GM23248 (cell line): Measurements from ENCODE around the gene AGAP1. TPM values are rescaled to one million over a fixed set of nuclear protein-coding genes. Genes with fewer than 3 reads are reported as not detected.
A peak's percentile ranks its signal among the peaks of the same experiment; 100 is the strongest.
"Not testable (repeated sequence)": the region's sequence is repeated elsewhere in the genome, so short reads cannot be mapped to it uniquely, and the experiment has no call there.

Experiments
- DNase-seq: peaks from one replicate; pipeline ENCODE4 v3.0.0-alpha.2; 2015
- H2AFZ ChIP-seq: fragments of 200-600 bp; sonication (generic); 2 replicates; pipeline ENCODE4 v1.6.1; 2016; ENCODE audit warnings: antibody characterized with exemption
- H3F3A ChIP-seq: fragments of 200-600 bp; sonication (generic); 2 replicates; pipeline ENCODE4 v1.6.1; 2016; ENCODE audit warnings: mild to moderate bottlenecking, antibody characterized with exemption, mixed run types; ENCODE audit not compliant: insufficient read depth
- H3K27ac ChIP-seq: fragments of 200-600 bp; sonication (generic); 2 replicates; pipeline ENCODE4 v1.5.1; 2016; ENCODE audit warnings: mild to moderate bottlenecking
- H3K27me3 ChIP-seq: fragments of 200-600 bp; sonication (generic); replicated peaks from 2 replicates; pipeline ENCODE4 v1.6.1; 2016; ENCODE audit warnings: mild to moderate bottlenecking; ENCODE audit not compliant: insufficient read depth
- H3K36me3 ChIP-seq: fragments of 200-600 bp; sonication (generic); 2 replicates; pipeline ENCODE4 v1.6.1; 2016; ENCODE audit warnings: low read depth, mild to moderate bottlenecking
- H3K4me1 ChIP-seq: fragments of 200-600 bp; sonication (generic); 2 replicates; pipeline ENCODE4 v1.6.1; 2016; ENCODE audit warnings: mild to moderate bottlenecking; ENCODE audit not compliant: insufficient read depth
- H3K4me2 ChIP-seq: fragments of 200-600 bp; sonication (generic); one replicate; pipeline ENCODE4 v1.6.1; 2016; ENCODE audit warnings: mild to moderate bottlenecking; ENCODE audit not compliant: unreplicated experiment
- H3K4me3 ChIP-seq: fragments of 200-600 bp; sonication (generic); 2 replicates; pipeline ENCODE4 v1.5.1; 2016; ENCODE audit warnings: mild to moderate bottlenecking
- H3K79me2 ChIP-seq: fragments of 200-600 bp; sonication (generic); 2 replicates; pipeline ENCODE4 v1.6.1; 2016; ENCODE audit warnings: mild to moderate bottlenecking; ENCODE audit not compliant: insufficient read depth
- H3K9ac ChIP-seq: fragments of 200-600 bp; sonication (generic); 2 replicates; pipeline ENCODE4 v1.6.1; 2016; ENCODE audit warnings: mild to moderate bottlenecking
- H3K9me2 ChIP-seq: fragments of 200-600 bp; sonication (generic); 2 replicates; pipeline ENCODE4 v1.6.1; 2016; ENCODE audit warnings: mixed run types, mild to moderate bottlenecking, moderate library complexity; ENCODE audit not compliant: insufficient read depth
- H3K9me3 ChIP-seq: fragments of 200-600 bp; sonication (generic); one replicate; pipeline ENCODE4 v1.6.1; 2017; ENCODE audit warnings: low read depth
- H4K20me1 ChIP-seq: fragments of 200-600 bp; sonication (generic); 2 replicates; pipeline ENCODE4 v1.6.0; 2016; ENCODE audit not compliant: insufficient read depth
- EZH2 ChIP-seq: fragments of 200-600 bp; sonication (generic); IDR thresholded peaks from 2 replicates; pipeline ENCODE4 v1.6.1; 2018; ENCODE audit warnings: antibody characterized with exemption, mild to moderate bottlenecking; ENCODE audit not compliant: insufficient read depth, poor library complexity, severe bottlenecking
- EZH2phosphoT487 ChIP-seq: fragments of 200-600 bp; sonication (generic); IDR thresholded peaks from 2 replicates; pipeline ENCODE4 v1.6.1; 2018; ENCODE audit warnings: antibody characterized with exemption, moderate library complexity, mild to moderate bottlenecking, low read depth; ENCODE audit not compliant: insufficient read depth
- WGBS, 2 experiments: methylation state at CpG; one replicate each; pipeline ENCODE4 v1.1.6; 2015 to 2017; ENCODE audit warnings: low lambda C conversion rate in 2 of 2, low coverage in 1 of 2; ENCODE audit errors: missing lambda C conversion rate in 2 of 2; 5-methylcytosine and 5-hydroxymethylcytosine counted together
- in situ Hi-C: fragments of 300-500 bp; cut with MboI; formaldehyde crosslinking; loops from 2 replicates; pipeline ENCODE4 v1.15.0; 2020
- polyA plus RNA-seq: library from polyadenylated mRNA; unstranded; fragments of >200 nt; fragmentation: Nextera tagmentation; extraction: Ambion mirVana; gene quantifications from 2 replicates; pipeline ENCODE4 v1.2.1, GENCODE V29; 2016
- total RNA-seq: library from RNA; depleted of rRNA; stranded (reverse); fragments of >200 nt; shearing (Covaris generic); gene quantifications from 2 replicates; pipeline ENCODE4 v1.2.3, GENCODE V29; 2014

AGAP1 gene
- total and polyA plus RNA-seq, 2 experiments from 2014 or later: 2.2 to 9.9 TPM

DNA sequence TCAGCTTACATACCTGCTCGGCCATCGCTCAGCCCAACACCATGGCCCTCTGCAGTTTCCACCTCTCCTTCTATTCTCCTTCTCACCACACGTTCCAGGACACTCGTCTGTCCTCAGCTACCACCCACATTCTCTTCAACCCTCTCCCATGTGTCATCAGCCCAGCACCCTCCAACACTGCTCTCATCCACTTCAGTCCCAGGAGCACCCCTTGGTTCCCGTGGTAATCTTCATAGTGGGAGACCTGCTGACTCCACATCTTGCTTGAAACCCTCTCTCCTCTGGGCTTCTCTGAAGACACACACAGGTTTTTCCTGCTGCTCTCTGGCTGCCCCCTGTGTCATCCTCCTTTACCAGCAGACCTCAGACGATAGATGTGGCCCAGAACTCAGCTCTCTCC lies 445.6 kb downstream of the AGAP1 start:
- H3F3A ChIP-seq: peaks cover 16% of the 10 kb centered on the region
- in situ Hi-C loops: no loop called here
- H3K9ac ChIP-seq: peak overlapping the region; percentile 58
- peak; percentile 43 for DNase-seq
- H3K9me3 ChIP-seq: no peaks in the 10 kb centered on the region
- H2AFZ ChIP-seq: no peak overlapping the region
- H3K27me3 ChIP-seq: no peaks in the 10 kb centered on the region
- H3K4me1 ChIP-seq: peaks cover 19% of the 10 kb centered on the region
- H3K9me2 ChIP-seq: no peaks in the 10 kb centered on the region
- no peaks in the 10 kb centered on the region; the same call in 1 of the 2 replicates for H3K36me3 ChIP-seq
- no peak for TF ChIP-seq EZH2phosphoT487
- no peak for TF ChIP-seq EZH2
- no peak overlapping the region for H3K4me3 ChIP-seq
- no peak overlapping the region for H3K4me2 ChIP-seq
- WGBS, 2 experiments: 69 to 85% methylated on average over 4 to 6 of the region's 6 CpGs
- H3K27ac ChIP-seq: peak overlapping the region; percentile 88
- H4K20me1 ChIP-seq: no peaks in the 10 kb centered on the region
- H3K79me2 ChIP-seq: no peaks in the 10 kb centered on the region

DNA sequence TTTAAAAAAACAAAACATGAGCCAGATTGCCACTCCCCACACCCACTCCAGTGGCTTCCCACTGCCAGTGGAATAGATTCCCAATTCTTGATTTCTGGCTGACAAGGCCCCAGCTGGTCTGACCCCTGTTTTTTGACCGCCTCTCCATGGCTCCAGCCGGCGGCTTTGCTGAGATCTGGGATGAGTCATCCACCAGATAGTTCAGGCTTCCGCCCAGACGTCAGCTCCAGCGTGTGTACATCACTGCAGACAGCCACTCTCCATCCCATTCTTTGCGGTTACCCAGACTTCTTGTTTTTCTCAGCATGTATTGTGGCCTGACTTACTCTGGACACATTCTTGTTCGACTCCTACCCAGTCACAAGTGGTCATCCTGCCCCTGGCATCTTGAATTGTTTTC lies 446.5 kb downstream of the AGAP1 start:
- no peak for TF ChIP-seq EZH2
- DNase-seq: peak; percentile 99
- H3K27me3 ChIP-seq: no peaks in the 10 kb centered on the region
- H2AFZ ChIP-seq: 0 out of 2 replicates have a peak overlapping the region, but pooled peaks have one; percentile 28
- 9% methylated on average over 8 of the region's 8 CpGs for WGBS, 2 experiments
- H3K4me3 ChIP-seq: no peak overlapping the region
- peak overlapping the region; percentile 88 for H3K27ac ChIP-seq
- H3K9me3 ChIP-seq: no peaks in the 10 kb centered on the region
- no peaks in the 10 kb centered on the region for H3K79me2 ChIP-seq
- no peaks in the 10 kb centered on the region for H4K20me1 ChIP-seq
- no peaks in the 10 kb centered on the region; the same call in 1 of the 2 replicates for H3K36me3 ChIP-seq
- H3K4me2 ChIP-seq: peak overlapping the region; percentile 35
- H3F3A ChIP-seq: peaks cover 16% of the 10 kb centered on the region
- in situ Hi-C loops: no loop called here
- peaks cover 19% of the 10 kb centered on the region for H3K4me1 ChIP-seq
- no peaks in the 10 kb centered on the region for H3K9me2 ChIP-seq
- H3K9ac ChIP-seq: peak overlapping the region; percentile 63

DNA sequence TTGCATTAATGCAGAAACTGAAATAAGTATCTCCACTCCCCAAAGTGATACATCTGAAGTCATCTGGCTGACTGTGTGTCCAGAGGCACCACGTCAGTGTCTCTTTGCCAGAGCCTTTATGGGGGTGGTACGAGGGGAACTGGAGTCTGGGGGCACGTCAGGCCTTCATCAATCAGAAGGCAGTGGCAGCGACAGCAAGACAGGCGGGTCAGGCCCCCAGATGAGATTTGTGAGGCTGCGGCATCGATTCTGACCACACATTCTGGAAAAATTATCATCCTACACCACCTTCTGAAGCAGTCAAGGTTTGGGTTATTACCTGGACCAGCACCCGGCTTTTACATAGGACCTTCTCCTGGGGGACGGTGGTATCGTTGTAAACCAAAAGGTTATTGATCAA lies 450.7 kb downstream of the AGAP1 start:
- H3K79me2 ChIP-seq: no peaks in the 10 kb centered on the region
- H4K20me1 ChIP-seq: no peaks in the 10 kb centered on the region
- H3K27ac ChIP-seq: no peak overlapping the region
- peaks cover 12% of the 10 kb centered on the region for H3K4me1 ChIP-seq
- H3K9me3 ChIP-seq: no peaks in the 10 kb centered on the region
- H3K4me2 ChIP-seq: no peak overlapping the region
- in situ Hi-C loops: no loop called here
- TF ChIP-seq EZH2phosphoT487 (no peak), EZH2 (no peak)
- no peak overlapping the region for H3K4me3 ChIP-seq
- no peaks in the 10 kb centered on the region for H3K36me3 ChIP-seq
- no peak overlapping the region for H2AFZ ChIP-seq
- WGBS, 2 experiments: 94 to 98% methylated on average over 10 of the region's 10 CpGs
- H3F3A ChIP-seq: peaks cover 15% of the 10 kb centered on the region
- H3K9me2 ChIP-seq: no peaks in the 10 kb centered on the region
- H3K27me3 ChIP-seq: no peaks in the 10 kb centered on the region
- no peak overlapping the region for H3K9ac ChIP-seq
- DNase-seq: no peak

DNA sequence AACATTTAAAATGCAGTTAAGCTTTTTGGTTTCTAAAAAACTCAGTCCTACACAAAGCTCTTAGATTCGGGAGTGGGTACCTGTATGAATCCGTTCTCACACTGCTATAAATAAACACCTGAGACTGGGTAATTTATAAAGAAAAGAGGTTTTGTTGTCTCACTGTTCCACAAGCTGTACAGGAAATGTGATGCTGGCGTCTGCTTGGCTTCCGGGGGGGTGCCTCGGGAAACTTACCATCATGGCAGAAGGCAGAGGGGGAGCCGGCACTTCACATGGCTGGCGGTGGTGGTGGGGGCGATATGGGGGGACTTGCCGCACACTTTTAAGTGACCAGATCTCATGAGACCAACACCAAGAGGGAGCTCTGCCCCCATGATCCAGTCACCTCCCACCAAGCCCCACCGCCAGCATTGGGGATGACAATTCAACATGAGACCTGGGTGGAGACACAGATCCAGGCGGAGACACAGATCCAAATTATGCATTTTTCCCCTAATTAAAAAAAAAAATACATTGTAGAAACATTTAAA lies 451.8 kb downstream of the AGAP1 start:
- Histone ChIP-seq H3K4me1 (peaks cover 2% of the 10 kb centered on the region), H3K27ac (no peak overlapping the region), H3K4me3 (no peak overlapping the region), H3K9ac (no peak overlapping the region), H3K36me3 (no peaks in the 10 kb centered on the region), H2AFZ (no peak overlapping the region), H3K9me3 (no peaks in the 10 kb centered on the region), H3K79me2 (no peaks in the 10 kb centered on the region), H3K27me3 (no peaks in the 10 kb centered on the region), H3K4me2 (no peak overlapping the region), H3F3A (peaks cover 8% of the 10 kb centered on the region), H3K9me2 (no peaks in the 10 kb centered on the region), H4K20me1 (no peaks in the 10 kb centered on the region)
- WGBS, 2 experiments: 84 to 96% methylated on average over 7 to 11 of the region's 11 CpGs
- in situ Hi-C loops: no loop called here
- DNase-seq: no peak
- no peak for TF ChIP-seq EZH2
- no peak for TF ChIP-seq EZH2phosphoT487

DNA sequence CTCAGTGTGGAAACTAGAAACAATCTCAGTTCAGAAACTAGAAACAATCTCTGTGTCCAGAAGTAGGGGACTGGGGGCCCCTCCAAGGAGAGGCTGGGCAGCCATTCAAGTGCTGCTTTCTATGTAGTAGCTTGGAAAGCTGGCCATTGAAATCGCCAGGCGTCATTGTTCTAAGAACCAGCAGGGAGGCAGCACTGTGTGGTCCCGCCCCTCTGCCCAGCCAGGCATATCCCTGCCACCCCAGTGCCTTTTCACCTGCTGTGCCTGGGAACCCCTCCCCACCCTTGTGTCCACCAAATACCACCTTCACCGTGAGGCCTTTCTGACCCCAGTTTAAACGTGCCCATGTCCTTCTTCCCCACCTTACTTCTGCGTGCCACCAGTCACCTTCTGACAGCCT lies 452.7 kb downstream of the AGAP1 start:
- no peaks in the 10 kb centered on the region for H3K9me3 ChIP-seq
- TF ChIP-seq EZH2phosphoT487 (no peak), EZH2 (no peak)
- no peaks in the 10 kb centered on the region for H3K9me2 ChIP-seq
- in situ Hi-C loops: no loop called here
- H3K4me2 ChIP-seq: no peak overlapping the region
- no peak overlapping the region for H3K27ac ChIP-seq
- no peaks in the 10 kb centered on the region for H3K4me1 ChIP-seq
- H2AFZ ChIP-seq: no peak overlapping the region
- H3K27me3 ChIP-seq: no peaks in the 10 kb centered on the region
- DNase-seq: no peak
- H3K79me2 ChIP-seq: no peaks in the 10 kb centered on the region
- no peaks in the 10 kb centered on the region for H3K36me3 ChIP-seq
- H3F3A ChIP-seq: no peaks in the 10 kb centered on the region
- H3K4me3 ChIP-seq: no peak overlapping the region
- whole genome bisulfite sequencing, 2 experiments: 95 to 97% methylated on average over 6 of the region's 6 CpGs
- no peaks in the 10 kb centered on the region for H4K20me1 ChIP-seq
- H3K9ac ChIP-seq: no peak overlapping the region

DNA sequence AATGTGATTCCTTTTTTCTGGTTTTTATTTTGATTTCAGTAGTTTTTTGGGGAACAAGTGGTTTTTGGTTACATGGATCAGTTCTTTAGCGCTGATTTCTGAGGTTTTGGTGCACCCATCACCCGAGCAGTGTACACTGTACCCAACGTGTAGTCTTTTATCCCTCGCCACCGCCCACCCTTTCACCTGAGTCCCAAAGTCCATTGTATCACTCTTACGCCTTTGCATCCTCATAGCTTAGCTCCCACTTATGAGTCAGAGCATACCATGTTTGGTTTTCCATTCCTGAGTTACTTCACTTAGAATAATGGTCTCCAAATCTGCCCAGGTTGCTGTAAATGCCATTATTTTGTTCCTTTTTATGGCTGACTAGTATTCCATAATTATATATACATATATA lies 453.2 kb downstream of the AGAP1 start:
- H3K4me3 ChIP-seq, H3K9me2 ChIP-seq, H3K27ac ChIP-seq, H4K20me1 ChIP-seq, H3K9ac ChIP-seq, H3K27me3 ChIP-seq, H3K36me3 ChIP-seq, H3K4me1 ChIP-seq, H3K9me3 ChIP-seq, in situ Hi-C loops, H3K79me2 ChIP-seq, H3F3A ChIP-seq, H3K4me2 ChIP-seq, DNase-seq, H2AFZ ChIP-seq: not testable (repeated sequence)
- 72 to 73% methylated on average over 6 of the region's 6 CpGs for WGBS, 2 experiments
